ENCODE measurements around the gene PCDHGC4.

PCDHGC4 gene

GRCh38 chr5:141501761-141502160 is 16.9 kb downstream of the PCDHGC4 start:
- H3K4me2 ChIP-seq (ENCODE audit: low read length): no peak overlapping the region
- H3K27ac ChIP-seq (ENCODE audit: low read depth, low read length, poor library complexity, severe bottlenecking): no peak overlapping the region
- H3K4me1 ChIP-seq (ENCODE audit: insufficient read depth, low read length, severe bottlenecking): peaks cover 17% of the 10 kb centered on the region
- H4K20me1 ChIP-seq (ENCODE audit: insufficient read depth, low read length): no peaks in the 10 kb centered on the region
- no peaks in the 10 kb centered on the region for H3K79me2 ChIP-seq (ENCODE audit: insufficient read depth, low read length)
- no peaks in the 10 kb centered on the region for H3K27me3 ChIP-seq (ENCODE audit: insufficient read depth, low read length)
- H3K9ac ChIP-seq (ENCODE audit: low read length): no peak overlapping the region
- no peaks in the 10 kb centered on the region for H3K36me3 ChIP-seq (ENCODE audit: insufficient read depth, low read length)
- no peaks in the 10 kb centered on the region for H3F3A ChIP-seq (ENCODE audit: insufficient read depth, low read length)
- no peaks in the 10 kb centered on the region for H3K9me2 ChIP-seq (ENCODE audit: low read depth, low read length)
- TF ChIP-seq EZH2 (IDR thresholded peaks at IDR 0.05; ENCODE audit: borderline replicate concordance, low read length): no peak
- TF ChIP-seq CTCF (IDR thresholded peaks at IDR 0.05; ENCODE audit: low read length): no peak
- H3K9me3 ChIP-seq (ENCODE audit: low read length): no peaks in the 10 kb centered on the region
- no peak overlapping the region for H3K4me3 ChIP-seq (ENCODE audit: low read depth, low read length, poor library complexity, severe bottlenecking)
- H2AFZ ChIP-seq (ENCODE audit: low read length): no peak overlapping the region

- no peaks in the 10 kb centered on the region for H3K36me3 ChIP-seq (ENCODE audit: insufficient read depth, low read length)
- H3K9ac ChIP-seq (ENCODE audit: low read length): no peak overlapping the region; the same call in 1 of the 2 replicates
- H3K27me3 ChIP-seq (ENCODE audit: insufficient read depth, low read length): no peaks in the 10 kb centered on the region
- no peaks in the 10 kb centered on the region for H3K9me2 ChIP-seq (ENCODE audit: low read depth, low read length)
- peaks cover 36% of the 10 kb centered on the region for H3K4me1 ChIP-seq (ENCODE audit: insufficient read depth, low read length, severe bottlenecking)
- TF ChIP-seq CTCF (IDR thresholded peaks at IDR 0.05; ENCODE audit: low read length) (no peak), EZH2 (IDR thresholded peaks at IDR 0.05; ENCODE audit: borderline replicate concordance, low read length) (no peak)
- no peak overlapping the region for H3K4me2 ChIP-seq (ENCODE audit: low read length)
- H3K27ac ChIP-seq (ENCODE audit: low read depth, low read length, poor library complexity, severe bottlenecking): no peak overlapping the region
- H3K79me2 ChIP-seq (ENCODE audit: insufficient read depth, low read length): no peaks in the 10 kb centered on the region
- H3F3A ChIP-seq (ENCODE audit: insufficient read depth, low read length): no peaks in the 10 kb centered on the region
- no peak overlapping the region for H2AFZ ChIP-seq (ENCODE audit: low read length)
- H4K20me1 ChIP-seq (ENCODE audit: insufficient read depth, low read length): no peaks in the 10 kb centered on the region
- no peaks in the 10 kb centered on the region for H3K9me3 ChIP-seq (ENCODE audit: low read length)
- H3K4me3 ChIP-seq (ENCODE audit: low read depth, low read length, poor library complexity, severe bottlenecking): no peak overlapping the region
Measured at GRCh38 chr5:141503681-141504080, 18.9 kb downstream of the PCDHGC4 start.

DNA sequence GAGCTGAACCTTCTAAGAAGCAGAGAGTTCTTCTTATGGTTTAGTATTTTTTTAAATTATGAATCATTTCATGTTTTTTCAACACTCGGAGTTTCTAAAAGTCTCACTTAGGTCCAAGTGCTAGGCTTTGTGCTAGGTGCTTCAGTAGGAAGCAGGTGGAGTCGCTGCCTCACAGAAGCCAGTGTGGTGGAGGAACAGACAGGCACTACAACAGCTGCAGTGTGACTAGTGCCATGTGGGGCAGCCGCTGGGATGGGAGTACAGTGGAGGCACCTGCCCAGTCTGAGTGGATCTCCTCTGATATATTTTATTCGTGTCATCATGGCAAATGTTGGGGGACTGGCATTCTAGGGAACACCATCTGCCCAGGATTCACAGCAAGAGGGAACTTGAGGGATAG is 19.4 kb downstream of the PCDHGC4 start:
- no peaks in the 10 kb centered on the region for H3K9me2 ChIP-seq (ENCODE audit: low read depth, low read length)
- no peaks in the 10 kb centered on the region for H3K9me3 ChIP-seq (ENCODE audit: low read length)
- no peaks in the 10 kb centered on the region for H3K36me3 ChIP-seq (ENCODE audit: insufficient read depth, low read length)
- no peaks in the 10 kb centered on the region for H3F3A ChIP-seq (ENCODE audit: insufficient read depth, low read length)
- H4K20me1 ChIP-seq (ENCODE audit: insufficient read depth, low read length): no peaks in the 10 kb centered on the region
- H3K4me2 ChIP-seq (ENCODE audit: low read length): no peak overlapping the region
- no peak overlapping the region; the same call in 1 of the 2 replicates for H3K9ac ChIP-seq (ENCODE audit: low read length)
- H3K79me2 ChIP-seq (ENCODE audit: insufficient read depth, low read length): no peaks in the 10 kb centered on the region
- peaks cover 41% of the 10 kb centered on the region for H3K4me1 ChIP-seq (ENCODE audit: insufficient read depth, low read length, severe bottlenecking)
- no peaks in the 10 kb centered on the region for H3K27me3 ChIP-seq (ENCODE audit: insufficient read depth, low read length)
- H2AFZ ChIP-seq (ENCODE audit: low read length): no peak overlapping the region
- TF ChIP-seq EZH2 (IDR thresholded peaks at IDR 0.05; ENCODE audit: borderline replicate concordance, low read length) (no peak), CTCF (IDR thresholded peaks at IDR 0.05; ENCODE audit: low read length) (no peak)
- no peak overlapping the region for H3K4me3 ChIP-seq (ENCODE audit: low read depth, low read length, poor library complexity, severe bottlenecking)
- no peak overlapping the region for H3K27ac ChIP-seq (ENCODE audit: low read depth, low read length, poor library complexity, severe bottlenecking)

Measured in OCI-LY1 (cell line).